GM21717 (cell line): ENCODE results near the gene ABLIM3.
"Not testable (repeated sequence)": the region's sequence is repeated elsewhere in the genome, so short reads cannot be mapped to it uniquely, and the experiment has no call there.

ENCODE experiments used
- ATAC-seq: cut with Tn5 transposase; IDR thresholded peaks from one replicate; pipeline ENCODE4 v1.9.1; 2021; ENCODE audit warnings: mild to moderate bottlenecking, moderate library complexity; ENCODE audit not compliant: unreplicated experiment

ABLIM3 gene

GRCh38 chr5:149185067-149185466 is 43.8 kb downstream of the ABLIM3 start:
- ATAC-seq = no peak

- no peak for ATAC-seq
These were observed 45.2 kb downstream of the ABLIM3 start for GRCh38 chr5:149186506-149186905.

- ATAC-seq = not testable (repeated sequence)
These were observed 46.3 kb downstream of the ABLIM3 start for GRCh38 chr5:149187617-149188016.

GRCh38 chr5:149188383-149188782 is 47.1 kb downstream of the ABLIM3 start:
- no peak for ATAC-seq

GRCh38 chr5:149195337-149195887 is 54.1 kb downstream of the ABLIM3 start:
- ATAC-seq = no peak

GRCh38 chr5:149195962-149196361 is 54.7 kb downstream of the ABLIM3 start:
- ATAC-seq = no peak

- ATAC-seq = no peak
These were observed 56.9 kb downstream of the ABLIM3 start for GRCh38 chr5:149198148-149198547.

- no peak for ATAC-seq
These were observed 59.1 kb downstream of the ABLIM3 start for GRCh38 chr5:149200355-149200754.

GRCh38 chr5:149201121-149201637 is 59.9 kb downstream of the ABLIM3 start:
- no peak for ATAC-seq

- no peak for ATAC-seq
These were observed 61.7 kb downstream of the ABLIM3 start for GRCh38 chr5:149202910-149203451.

GRCh38 chr5:149203921-149204441 is 62.7 kb downstream of the ABLIM3 start:
- ATAC-seq = no peak

GRCh38 chr5:149205625-149206523 is 64.6 kb downstream of the ABLIM3 start:
- no peak for ATAC-seq

- ATAC-seq = no peak
These were observed 65.3 kb downstream of the ABLIM3 start for GRCh38 chr5:149206524-149207141.

GRCh38 chr5:149207831-149208230 is 66.5 kb downstream of the ABLIM3 start:
- no peak for ATAC-seq

GRCh38 chr5:149210225-149210624 is 68.9 kb downstream of the ABLIM3 start:
- ATAC-seq = no peak

GRCh38 chr5:149210968-149211490 is 69.7 kb downstream of the ABLIM3 start:
- no peak for ATAC-seq

GRCh38 chr5:149211566-149211965 is 70.3 kb downstream of the ABLIM3 start:
- no peak for ATAC-seq

- no peak for ATAC-seq
These were observed 71.1 kb downstream of the ABLIM3 start for GRCh38 chr5:149212198-149212951.

GRCh38 chr5:149213264-149213880 is 72.1 kb downstream of the ABLIM3 start:
- ATAC-seq = no peak
